ENCODE results near the gene IKZF3. TPM values are rescaled to one million over a fixed set of nuclear protein-coding genes. Genes with fewer than 3 reads are reported as not detected.
"Not testable (repeated sequence)": the region's sequence is repeated elsewhere in the genome, so short reads cannot be mapped to it uniquely, and the experiment has no call there.

Gene IKZF3
- total and polyA plus RNA-seq, 10 of the 15 experiments (the other 5 are each of a cell fraction or from before 2014, with no cell fraction given): 5.5 to 98.2 (median 47.6) TPM

GRCh38 chr17:39852239-39852638 is 11.9 kb downstream of the IKZF3 start (continued):
- no peak for TF ChIP-seq MXI1 (IDR thresholded peaks at IDR 0.05; ENCODE audit: low read depth, low read length)
- peak; percentile 74 to 87; a peak in 3 of 4 replicates for TF ChIP-seq IKZF2 (IDR thresholded peaks at IDR 0.05)
- TF ChIP-seq FOXK2 (IDR thresholded peaks at IDR 0.05): no peak
- TF ChIP-seq NFIC (IDR thresholded peaks at IDR 0.05; ENCODE audit: low read depth, low read length): peak; percentile 51; the same call in 1 of the 2 replicates
- peak; percentile 63 for TF ChIP-seq RUNX3 (IDR thresholded peaks at IDR 0.05; ENCODE audit: low read length)
- 0 out of 2 replicates have a peak, but pooled peaks have one; percentile 2 for TF ChIP-seq PKNOX1 (IDR thresholded peaks at IDR 0.05)
- no peak for TF ChIP-seq CUX1 (IDR thresholded peaks at IDR 0.05; ENCODE audit: insufficient replicate concordance, low read depth, low read length)
- TF ChIP-seq HDGF (IDR thresholded peaks at IDR 0.05): 0 out of 2 replicates have a peak, but pooled peaks have one; percentile 39
- TF ChIP-seq NBN (IDR thresholded peaks at IDR 0.05): 0 out of 2 replicates have a peak, but pooled peaks have one; percentile 26

DNA sequence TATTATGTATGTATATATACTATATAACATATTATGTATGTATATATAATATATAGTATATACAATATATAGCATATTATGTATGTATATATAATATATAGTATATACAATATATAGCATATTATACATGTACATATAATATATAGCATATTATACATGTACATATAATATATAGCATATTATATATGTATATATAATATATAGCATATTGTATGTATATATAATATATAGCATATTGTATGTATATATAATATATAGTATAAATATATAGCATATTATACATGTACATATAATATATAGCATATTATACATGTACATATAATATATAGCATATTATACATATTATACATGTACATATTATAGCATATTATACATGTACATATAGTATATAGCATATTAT is 13.9 kb downstream of the IKZF3 start:
- H3K4me3 ChIP-seq: not testable (repeated sequence)

More for the DNA sequence above, 13.9 kb downstream of the IKZF3 start:
- FAIRE-seq; POLR2A ChIA-PET; H3K9me3 ChIP-seq (replicated peaks; ENCODE audit: control insufficient read depth, insufficient read depth, low read length); DNase-seq (ENCODE audit: low read depth, low spot score); CTCF ChIA-PET; RAD21 ChIA-PET (ENCODE audit: unreplicated experiment); ATAC-seq; H3K27me3 ChIP-seq (replicated peaks in 1 of 2; ENCODE audit: control insufficient read depth in 2 of 2, insufficient read depth in 2 of 2, low read length in 1 of 2); H2AFZ ChIP-seq (ENCODE audit: control insufficient read depth, low read depth, low read length); intact Hi-C loops (cut with micrococcal nuclease; ENCODE audit: unreplicated experiment); SMC1A ChIA-PET (ENCODE audit: uncharacterized antibody, unreplicated experiment); BruUV-seq (replicated peaks); H3K4me2 ChIP-seq (ENCODE audit: control insufficient read depth, insufficient read depth); H4K20me1 ChIP-seq (ENCODE audit: control insufficient read depth, insufficient read depth); H3K27ac ChIP-seq (ENCODE audit: control insufficient read depth, insufficient read depth); H3K9ac ChIP-seq (ENCODE audit: control insufficient read depth, insufficient read depth, low read length); in situ Hi-C loops (cut with MboI): not testable (repeated sequence)
- Histone ChIP-seq H3K36me3 (ENCODE audit: control insufficient read depth in 2 of 2, insufficient read depth in 2 of 2, low read length in 1 of 2) (peaks cover 2 to 24% of the 10 kb centered on the region in 2 experiments), H3K79me2 (ENCODE audit: control insufficient read depth, insufficient read depth, low read length) (peaks cover 92% of the 10 kb centered on the region), H3K4me1 (ENCODE audit: control insufficient read depth, insufficient read depth, low read length) (peaks cover 62% of the 10 kb centered on the region)
